HepG2 (cell line): Measurements from ENCODE around the gene SVOP. TPM values are rescaled to one million over a fixed set of nuclear protein-coding genes. Genes with fewer than 3 reads are reported as not detected.
A peak's percentile ranks its signal among the peaks of the same experiment; 100 is the strongest.

ENCODE experiments used
- GATAD2A ChIP-seq: IDR thresholded peaks from 2 replicates; pipeline ENCODE4 v1.6.1; 2016
- HINFP ChIP-seq: sonication (generic); formaldehyde crosslinking; IDR thresholded peaks from 2 replicates; pipeline ENCODE4 v1.4.0; 2020; ENCODE audit warnings: low read depth, mild to moderate bottlenecking, missing genetic modification reagents
- HMGA1 ChIP-seq: sonication (generic); formaldehyde crosslinking; conservative IDR thresholded peaks from 2 replicates; pipeline ENCODE4 v1.4.0; 2020; ENCODE audit warnings: missing genetic modification reagents
- ISX ChIP-seq: sonication (generic); formaldehyde crosslinking; conservative IDR thresholded peaks from 2 replicates; pipeline ENCODE4 v1.5.0; 2020; ENCODE audit warnings: missing genetic modification reagents
- LRRFIP1 ChIP-seq: sonication (generic); formaldehyde crosslinking; conservative IDR thresholded peaks from 2 replicates; pipeline ENCODE4 v1.4.0; 2020; ENCODE audit warnings: missing genetic modification reagents
- NFIB ChIP-seq: sonication (generic); formaldehyde crosslinking; IDR thresholded peaks from 2 replicates; pipeline ENCODE4 v1.9.0; 2021; ENCODE audit warnings: missing genetic modification reagents, mild to moderate bottlenecking, borderline replicate concordance
- NONO ChIP-seq, 2 experiments: fragments of 450-650 bp in 1 of 2; sonication (generic) in 1 of 2; formaldehyde crosslinking in 1 of 2; IDR thresholded peaks in 1 of 2; conservative IDR thresholded peaks in 1 of 2; 2 replicates each; pipeline versions ENCODE4 v1.6.1 to v1.8.0; 2017 to 2022; ENCODE audit warnings: mild to moderate bottlenecking in 1 of 2, missing genetic modification reagents in 1 of 2, moderate library complexity in 1 of 2
- RBM39 ChIP-seq: fragments of 200-400 bp; formaldehyde crosslinking; IDR thresholded peaks from one replicate; pipeline ENCODE4 v1.6.1; 2018; ENCODE audit warnings: antibody characterized with exemption, mild to moderate bottlenecking, low read depth, low read length; ENCODE audit not compliant: poor library complexity, severe bottlenecking
- THYN1 ChIP-seq: sonication (generic); formaldehyde crosslinking; IDR thresholded peaks from 2 replicates; pipeline ENCODE4 v1.8.1; 2023; ENCODE audit warnings: low read depth, mild to moderate bottlenecking, moderate library complexity, missing genetic modification reagents, borderline replicate concordance
- ZBTB49 ChIP-seq: sonication (generic); formaldehyde crosslinking; IDR thresholded peaks from 2 replicates; pipeline ENCODE4 v1.4.0; 2020; ENCODE audit warnings: missing genetic modification reagents, borderline replicate concordance
- ZC3H4 ChIP-seq: sonication (generic); formaldehyde crosslinking; IDR thresholded peaks from 2 replicates; pipeline ENCODE4 v1.4.0; 2020; ENCODE audit warnings: missing genetic modification reagents, borderline replicate concordance
- ZNF251 ChIP-seq: sonication (generic); formaldehyde crosslinking; IDR thresholded peaks from 2 replicates; pipeline ENCODE4 v1.9.0; 2021; ENCODE audit warnings: mild to moderate bottlenecking, missing genetic modification reagents
- ZNF264 ChIP-seq: sonication (generic); formaldehyde crosslinking; IDR thresholded peaks from 2 replicates; pipeline ENCODE4 v1.4.0; 2020; ENCODE audit warnings: missing genetic modification reagents
- ZNF773 ChIP-seq: sonication (generic); formaldehyde crosslinking; IDR thresholded peaks from 2 replicates; pipeline ENCODE4 v1.4.0; 2020; ENCODE audit warnings: missing genetic modification reagents, borderline replicate concordance
- ZSCAN12 ChIP-seq: sonication (generic); formaldehyde crosslinking; IDR thresholded peaks from 2 replicates; pipeline ENCODE4 v1.9.0; 2021; ENCODE audit warnings: mild to moderate bottlenecking, missing genetic modification reagents
- polyA plus RNA-seq, 8 experiments: library from polyadenylated mRNA; depleted of rRNA in 3 of 8; stranded (reverse) in 7 of 8; unstranded in 1 of 8; fragments of >200 nt; fragmentation: Illumina TruSeq in 4 of 8; extraction: Trizol in 4 of 8; gene quantifications; 2 replicates each; pipeline versions ENCODE4 v1.2.1 to v1.2.3, GENCODE V29; 2011 to 2016; ENCODE audit warnings: low read depth in 4 of 8, missing spikeins in 1 of 8, mixed read lengths in 1 of 8; ENCODE audit not compliant: insufficient read depth in 1 of 8
- total RNA-seq, 5 experiments: library from RNA; depleted of rRNA; stranded (reverse); fragments of >200 nt; fragmentation: Illumina TruSeq; extraction: Trizol; gene quantifications; 2 replicates each; pipeline ENCODE4 v1.2.3, GENCODE V29; 2016; ENCODE audit warnings: low read depth in 1 of 5
- TF ChIP-seq, protein P1 (sequence below): sonication (generic); formaldehyde crosslinking; IDR thresholded peaks from 2 replicates; pipeline ENCODE4 v1.9.0; 2021; ENCODE audit warnings: mild to moderate bottlenecking, missing genetic modification reagents

Gene SVOP
- total and polyA plus RNA-seq, 2 of the 13 experiments (the other 11 are each of a cell fraction or from before 2014, with no cell fraction given): not detected

GRCh38 chr12:108879615-108880254 is 141.1 kb downstream of the SVOP start, which contains the start of gene DAO (continued):
- no peak for TF ChIP-seq NFIB (CRISPR knock-in tag)
- no peak for TF ChIP-seq LRRFIP1
- TF ChIP-seq THYN1 (CRISPR knock-in tag): no peak
- TF ChIP-seq ZNF773: no peak
- TF ChIP-seq HINFP: no peak
- no peak for TF ChIP-seq HMGA1 (CRISPR knock-in tag)
- TF ChIP-seq ZNF264 (CRISPR knock-in tag): 0 out of 2 replicates have a peak, but pooled peaks have one; percentile 31
- no peak for TF ChIP-seq NONO (IDR thresholded peaks at IDR 0.05)
- TF ChIP-seq NONO (CRISPR knock-in tag; conservative IDR thresholded peaks at IDR 0.05): 0 out of 2 replicates have a peak, but pooled peaks have one; percentile 26
- TF ChIP-seq ZBTB49 (CRISPR knock-in tag): no peak
- TF ChIP-seq RBM39: no peak
- TF ChIP-seq GATAD2A (CRISPR knock-in tag): no peak
- no peak for TF ChIP-seq ISX (CRISPR knock-in tag)
- TF ChIP-seq ZNF251 (CRISPR knock-in tag): no peak
- TF ChIP-seq, protein P1, sequence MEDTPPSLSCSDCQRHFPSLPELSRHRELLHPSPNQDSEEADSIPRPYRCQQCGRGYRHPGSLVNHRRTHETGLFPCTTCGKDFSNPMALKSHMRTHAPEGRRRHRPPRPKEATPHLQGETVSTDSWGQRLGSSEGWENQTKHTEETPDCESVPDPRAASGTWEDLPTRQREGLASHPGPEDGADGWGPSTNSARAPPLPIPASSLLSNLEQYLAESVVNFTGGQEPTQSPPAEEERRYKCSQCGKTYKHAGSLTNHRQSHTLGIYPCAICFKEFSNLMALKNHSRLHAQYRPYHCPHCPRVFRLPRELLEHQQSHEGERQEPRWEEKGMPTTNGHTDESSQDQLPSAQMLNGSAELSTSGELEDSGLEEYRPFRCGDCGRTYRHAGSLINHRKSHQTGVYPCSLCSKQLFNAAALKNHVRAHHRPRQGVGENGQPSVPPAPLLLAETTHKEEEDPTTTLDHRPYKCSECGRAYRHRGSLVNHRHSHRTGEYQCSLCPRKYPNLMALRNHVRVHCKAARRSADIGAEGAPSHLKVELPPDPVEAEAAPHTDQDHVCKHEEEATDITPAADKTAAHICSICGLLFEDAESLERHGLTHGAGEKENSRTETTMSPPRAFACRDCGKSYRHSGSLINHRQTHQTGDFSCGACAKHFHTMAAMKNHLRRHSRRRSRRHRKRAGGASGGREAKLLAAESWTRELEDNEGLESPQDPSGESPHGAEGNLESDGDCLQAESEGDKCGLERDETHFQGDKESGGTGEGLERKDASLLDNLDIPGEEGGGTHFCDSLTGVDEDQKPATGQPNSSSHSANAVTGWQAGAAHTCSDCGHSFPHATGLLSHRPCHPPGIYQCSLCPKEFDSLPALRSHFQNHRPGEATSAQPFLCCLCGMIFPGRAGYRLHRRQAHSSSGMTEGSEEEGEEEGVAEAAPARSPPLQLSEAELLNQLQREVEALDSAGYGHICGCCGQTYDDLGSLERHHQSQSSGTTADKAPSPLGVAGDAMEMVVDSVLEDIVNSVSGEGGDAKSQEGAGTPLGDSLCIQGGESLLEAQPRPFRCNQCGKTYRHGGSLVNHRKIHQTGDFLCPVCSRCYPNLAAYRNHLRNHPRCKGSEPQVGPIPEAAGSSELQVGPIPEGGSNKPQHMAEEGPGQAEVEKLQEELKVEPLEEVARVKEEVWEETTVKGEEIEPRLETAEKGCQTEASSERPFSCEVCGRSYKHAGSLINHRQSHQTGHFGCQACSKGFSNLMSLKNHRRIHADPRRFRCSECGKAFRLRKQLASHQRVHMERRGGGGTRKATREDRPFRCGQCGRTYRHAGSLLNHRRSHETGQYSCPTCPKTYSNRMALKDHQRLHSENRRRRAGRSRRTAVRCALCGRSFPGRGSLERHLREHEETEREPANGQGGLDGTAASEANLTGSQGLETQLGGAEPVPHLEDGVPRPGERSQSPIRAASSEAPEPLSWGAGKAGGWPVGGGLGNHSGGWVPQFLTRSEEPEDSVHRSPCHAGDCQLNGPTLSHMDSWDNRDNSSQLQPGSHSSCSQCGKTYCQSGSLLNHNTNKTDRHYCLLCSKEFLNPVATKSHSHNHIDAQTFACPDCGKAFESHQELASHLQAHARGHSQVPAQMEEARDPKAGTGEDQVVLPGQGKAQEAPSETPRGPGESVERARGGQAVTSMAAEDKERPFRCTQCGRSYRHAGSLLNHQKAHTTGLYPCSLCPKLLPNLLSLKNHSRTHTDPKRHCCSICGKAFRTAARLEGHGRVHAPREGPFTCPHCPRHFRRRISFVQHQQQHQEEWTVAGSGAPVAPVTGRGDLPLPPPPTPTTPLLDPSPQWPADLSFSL: no peak
- no peak for TF ChIP-seq ZC3H4 (CRISPR knock-in tag)
- no peak for TF ChIP-seq ZSCAN12 (CRISPR knock-in tag)
